Natural killer cell treated with Interleukin-12 subunit alpha and Interleukin-12 subunit beta and Interleukin-15 and Interleukin-18, amount 100 ng/mL, for 72 hours (primary cell): ENCODE measurements around the gene CCDC57. TPM values are rescaled to one million over a fixed set of nuclear protein-coding genes. Genes with fewer than 3 reads are reported as not detected.

Experiments used
- ATAC-seq, 2 donors: fragments of 150-1000 bp; cut with Tn5 transposase in 1 of 2; sonication (Bioruptor Pico), chemical (Tn5 transposase) in 1 of 2; 2 replicates each; pipeline ENCODE4 v1.10.0; 2021
- DNase-seq: peaks from one replicate; pipeline ENCODE4 v3.0.0; 2022; ENCODE audit warnings: low spot score
- H3K27ac Mint-ChIP-seq, 2 donors: 1 replicate in 1 of 2; 2 replicates in 1 of 2; pipeline ENCODE4 v1.8.0; 2022; ENCODE audit warnings: mixed read lengths in 2 of 2, mild to moderate bottlenecking in 1 of 2, moderate library complexity in 1 of 2
- H3K27me3 Mint-ChIP-seq, 2 donors: 1 replicate in 1 of 2; 2 replicates in 1 of 2; pipeline ENCODE4 v1.8.0; 2022; ENCODE audit warnings: mixed read lengths in 2 of 2
- H3K36me3 Mint-ChIP-seq: one replicate; pipeline ENCODE4 v1.8.0; 2022; ENCODE audit warnings: mixed read lengths
- H3K4me1 Mint-ChIP-seq, 2 donors: 1 replicate in 1 of 2; 2 replicates in 1 of 2; pipeline ENCODE4 v1.8.0; 2022; ENCODE audit warnings: low read depth in 2 of 2, mixed read lengths in 2 of 2, mild to moderate bottlenecking in 1 of 2
- H3K4me3 Mint-ChIP-seq: one replicate; pipeline ENCODE4 v1.8.0; 2022; ENCODE audit warnings: mixed read lengths
- H3K9me3 Mint-ChIP-seq: 2 replicates; pipeline ENCODE4 v1.8.0; 2022; ENCODE audit warnings: mixed read lengths
- total RNA-seq, 2 donors: library from RNA; stranded (reverse); gene quantifications; one replicate each; pipeline ENCODE4 v1.2.3, GENCODE V29; 2022

CCDC57 gene
- total RNA-seq, 2 donors from 2014 or later = 34.0 to 82.2 TPM

DNA sequence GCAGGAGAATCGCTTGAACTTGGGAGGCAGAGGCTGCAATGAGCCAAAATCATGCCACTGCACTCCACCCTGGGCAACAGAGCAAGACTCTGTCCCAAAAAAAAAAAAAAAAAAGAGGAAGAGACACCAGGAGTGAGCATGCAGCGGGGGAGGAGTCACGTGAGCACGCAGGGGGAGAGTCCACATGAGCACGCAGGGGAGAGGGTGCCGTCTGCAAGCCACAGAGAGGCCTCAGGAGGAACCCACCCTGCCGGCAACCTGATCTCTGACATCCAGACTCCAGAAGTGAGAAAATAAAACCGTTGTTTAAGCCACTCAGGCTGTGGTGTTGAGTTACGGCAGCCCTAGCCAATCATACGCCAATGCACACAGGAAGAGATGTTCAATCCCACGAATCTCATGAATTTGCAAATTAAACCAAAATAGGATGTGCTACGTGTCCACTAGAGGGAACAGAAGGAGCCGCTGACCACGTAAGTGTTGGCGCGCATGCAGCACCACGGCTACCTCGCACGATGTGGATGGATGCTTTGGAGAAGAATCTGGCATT is 42.2 kb downstream of the CCDC57 start:
- no peak for ATAC-seq
- Mint-ChIP-seq H3K4me1 (no peaks in the 10 kb centered on the region), H3K27ac (no peak overlapping the region), H3K9me3 (no peaks in the 10 kb centered on the region), H3K27me3 (no peaks in the 10 kb centered on the region), H3K4me3 (no peak overlapping the region), H3K36me3 (no peaks in the 10 kb centered on the region)
- no peak for DNase-seq

DNA sequence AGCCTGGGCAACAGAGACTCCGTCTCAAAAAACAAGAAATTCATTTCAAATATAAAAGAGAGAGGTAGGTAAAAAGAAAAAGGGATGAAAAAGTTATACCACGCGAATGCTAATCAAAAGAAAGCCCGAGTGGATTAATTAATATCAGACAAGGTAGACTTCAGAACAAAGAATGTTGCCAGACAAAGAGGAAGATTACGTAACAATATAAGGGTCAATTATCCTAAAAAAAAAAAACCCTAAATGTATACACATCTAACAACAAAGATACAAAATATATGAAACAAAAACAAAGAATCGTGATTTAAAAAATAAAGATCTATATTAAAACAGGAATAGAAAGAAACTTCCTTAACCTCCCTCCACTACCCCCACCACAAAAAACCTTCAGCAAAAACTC is 44.1 kb downstream of the CCDC57 start:
- H3K36me3 Mint-ChIP-seq = no peaks in the 10 kb centered on the region
- no peaks in the 10 kb centered on the region for H3K27me3 Mint-ChIP-seq
- ATAC-seq (no peak), DNase-seq (no peak)
- H3K27ac Mint-ChIP-seq = peak overlapping the region in 1 of 2 donors; percentile 59
- no peak overlapping the region for H3K4me3 Mint-ChIP-seq
- H3K4me1 Mint-ChIP-seq = no peaks in the 10 kb centered on the region
- H3K9me3 Mint-ChIP-seq = no peaks in the 10 kb centered on the region

DNA sequence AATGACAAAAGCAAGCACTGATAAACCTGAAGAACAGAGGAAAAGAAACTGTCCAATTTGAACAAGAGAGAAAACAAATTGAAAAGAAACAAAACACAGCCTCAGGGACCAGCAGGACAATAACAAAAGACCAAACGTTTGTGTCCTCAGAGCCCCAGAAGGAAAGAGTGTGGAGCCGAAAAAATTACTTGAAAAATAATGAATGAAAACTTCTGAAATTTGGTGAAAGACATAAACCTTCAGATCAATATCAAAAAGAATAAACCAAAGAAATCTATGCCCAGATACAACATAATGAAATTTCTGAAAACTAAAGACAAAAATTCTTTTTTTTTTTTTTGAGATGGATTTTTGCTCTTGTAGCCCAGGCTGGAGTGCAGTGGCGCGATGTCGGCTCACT is 45.6 kb downstream of the CCDC57 start:
- Mint-ChIP-seq H3K27ac (peak overlapping the region in 1 of 2 donors; percentile 21), H3K36me3 (no peaks in the 10 kb centered on the region), H3K27me3 (no peaks in the 10 kb centered on the region), H3K4me1 (no peaks in the 10 kb centered on the region), H3K9me3 (no peaks in the 10 kb centered on the region), H3K4me3 (no peak overlapping the region)
- no peak for DNase-seq
- ATAC-seq = no peak

DNA sequence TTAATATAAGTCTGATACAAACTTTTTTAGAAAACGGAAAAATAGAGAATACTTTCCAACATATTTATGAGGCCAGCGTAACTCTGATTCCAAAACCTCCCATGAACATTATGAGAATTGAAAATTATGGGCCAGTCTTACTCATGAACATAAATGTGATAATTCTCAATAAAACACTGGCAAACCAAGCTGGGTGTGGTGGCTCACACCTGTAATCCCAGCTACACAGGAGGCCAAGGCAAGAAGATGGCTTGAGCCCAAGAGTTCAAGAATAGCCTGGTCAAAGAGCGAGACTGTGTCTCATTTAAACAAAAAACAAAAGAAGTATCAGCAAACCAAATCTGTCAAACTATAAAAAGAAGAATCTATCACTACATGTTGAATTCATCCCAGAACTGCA is 47.8 kb downstream of the CCDC57 start:
- Mint-ChIP-seq H3K27ac (no peak overlapping the region), H3K9me3 (no peaks in the 10 kb centered on the region), H3K27me3 (no peaks in the 10 kb centered on the region), H3K4me3 (no peak overlapping the region), H3K4me1 (no peaks in the 10 kb centered on the region), H3K36me3 (no peaks in the 10 kb centered on the region)
- DNase-seq (no peak), ATAC-seq (no peak)

DNA sequence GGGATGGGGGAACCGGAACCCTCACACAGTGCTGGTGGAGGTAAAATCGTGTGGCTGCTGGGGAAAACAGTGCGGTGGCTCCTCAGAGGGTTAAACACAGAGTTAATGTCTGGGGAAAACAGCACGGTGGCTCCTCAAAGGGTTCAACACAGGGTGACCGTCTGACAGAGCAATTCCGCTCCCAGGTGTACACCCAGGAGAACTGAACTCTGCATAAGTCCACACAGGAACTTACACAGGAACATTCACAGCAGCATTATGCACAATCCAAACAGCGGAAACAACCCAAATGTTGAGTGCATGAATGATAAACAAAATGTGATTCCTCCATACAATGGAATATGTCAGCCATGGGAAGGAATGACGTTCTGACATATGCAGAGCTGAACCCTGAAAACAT is 51.4 kb downstream of the CCDC57 start:
- ATAC-seq (no peak), DNase-seq (no peak)
- no peak overlapping the region for H3K27ac Mint-ChIP-seq
- H3K36me3 Mint-ChIP-seq = no peaks in the 10 kb centered on the region
- no peaks in the 10 kb centered on the region for H3K9me3 Mint-ChIP-seq
- H3K4me1 Mint-ChIP-seq = no peaks in the 10 kb centered on the region
- no peak overlapping the region for H3K4me3 Mint-ChIP-seq
- H3K27me3 Mint-ChIP-seq = no peaks in the 10 kb centered on the region

DNA sequence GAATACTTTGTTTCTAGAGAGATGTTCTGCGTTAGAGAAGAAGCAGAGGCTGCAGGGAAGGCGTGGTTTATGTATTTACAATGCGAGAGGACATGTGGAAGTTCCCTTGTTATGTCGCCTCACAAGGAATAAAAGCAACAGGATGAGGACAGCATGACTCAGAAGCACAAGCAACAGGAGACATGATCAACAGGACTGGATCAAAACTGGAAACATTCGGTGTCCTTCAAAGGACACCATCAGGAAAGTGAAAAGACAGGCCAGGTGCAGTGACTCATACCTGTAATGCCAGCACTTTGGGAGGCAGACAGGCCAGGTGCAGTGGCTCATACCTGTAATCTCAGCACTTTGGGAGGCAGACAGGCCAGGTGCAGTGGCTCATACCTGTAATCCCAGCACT is 52.6 kb downstream of the CCDC57 start:
- H3K27ac Mint-ChIP-seq = no peak overlapping the region
- H3K36me3 Mint-ChIP-seq = no peaks in the 10 kb centered on the region
- no peaks in the 10 kb centered on the region for H3K9me3 Mint-ChIP-seq
- DNase-seq (no peak), ATAC-seq (no peak)
- H3K4me1 Mint-ChIP-seq = no peaks in the 10 kb centered on the region
- H3K4me3 Mint-ChIP-seq = no peak overlapping the region
- H3K27me3 Mint-ChIP-seq = no peaks in the 10 kb centered on the region

DNA sequence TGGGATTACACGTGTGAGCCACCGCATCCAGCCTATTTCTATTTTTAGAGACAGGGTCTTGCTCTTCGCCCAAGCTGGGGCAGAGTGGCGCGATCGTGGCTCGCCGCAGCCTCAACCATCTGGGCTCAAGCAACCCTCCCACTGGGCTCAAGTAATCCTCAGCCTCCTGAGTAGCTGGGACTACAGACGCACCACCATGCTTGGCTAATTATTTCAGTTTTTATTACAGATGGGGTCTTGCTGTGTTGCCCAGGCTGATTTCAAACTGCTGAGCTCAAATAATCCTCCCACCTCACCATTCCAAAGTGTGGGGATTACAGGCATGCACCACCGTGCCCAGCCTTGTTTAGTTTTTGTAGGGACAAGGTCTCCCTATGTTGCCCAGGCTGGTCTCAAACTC is 53.8 kb downstream of the CCDC57 start:
- Mint-ChIP-seq H3K4me3 (no peak overlapping the region), H3K36me3 (no peaks in the 10 kb centered on the region), H3K9me3 (no peaks in the 10 kb centered on the region), H3K27me3 (no peaks in the 10 kb centered on the region), H3K4me1 (peaks cover 0 to 2% of the 10 kb centered on the region in 2 donors), H3K27ac (no peak overlapping the region)
- ATAC-seq = no peak
- DNase-seq = no peak

DNA sequence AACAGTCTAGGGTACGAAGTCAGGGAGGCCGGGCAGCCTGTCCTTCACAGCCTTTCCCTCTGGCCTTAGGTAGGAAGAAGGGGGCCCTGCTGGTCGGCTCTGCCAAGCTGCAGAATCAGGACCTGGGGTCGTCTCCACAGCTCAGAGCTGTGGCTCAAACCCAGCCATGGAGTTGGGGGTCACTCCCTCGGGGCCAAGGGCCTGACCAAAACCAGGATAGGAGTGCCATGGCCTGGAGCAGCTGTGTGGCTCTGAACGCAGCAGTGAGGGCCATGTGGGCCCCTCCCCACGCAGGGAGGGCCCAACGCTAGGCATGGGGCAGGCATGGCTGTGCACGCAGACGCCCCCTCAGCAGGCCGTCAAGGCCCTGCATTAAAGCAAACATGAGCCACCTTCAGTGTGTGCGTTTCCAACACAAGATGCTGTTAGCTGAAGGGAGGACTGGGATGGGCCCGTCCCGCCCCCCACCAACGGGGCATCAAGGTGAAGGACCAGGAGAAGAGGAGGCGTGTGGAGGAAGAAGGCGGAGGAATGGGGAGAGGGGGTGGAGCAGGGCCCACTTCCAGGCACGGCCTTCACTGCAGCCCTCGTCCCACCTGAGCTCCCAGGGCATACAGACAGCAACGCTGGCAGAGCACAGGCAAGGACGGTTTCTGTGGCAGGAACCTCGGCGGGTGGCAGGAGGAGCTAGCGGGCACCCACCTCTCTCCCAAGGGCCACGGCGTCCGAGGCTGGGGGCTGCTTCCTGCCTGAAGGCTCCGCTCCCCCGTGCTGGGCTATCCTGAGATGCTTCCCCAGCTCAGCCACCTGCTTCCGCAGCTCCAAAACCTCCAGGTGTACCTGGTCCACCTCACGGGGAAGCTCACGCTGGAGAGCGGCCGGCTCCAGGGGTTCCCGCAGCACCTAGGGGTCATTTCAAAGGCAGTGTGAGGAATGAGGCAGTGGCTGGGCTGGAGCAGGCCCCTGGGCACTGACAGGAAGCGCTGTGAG is 55.3 kb downstream of the CCDC57 start:
- no peaks in the 10 kb centered on the region for H3K27me3 Mint-ChIP-seq
- no peaks in the 10 kb centered on the region for H3K9me3 Mint-ChIP-seq
- ATAC-seq (no peak), DNase-seq (no peak)
- peaks cover 0 to 2% of the 10 kb centered on the region in 2 donors for H3K4me1 Mint-ChIP-seq
- H3K4me3 Mint-ChIP-seq = no peak overlapping the region
- no peaks in the 10 kb centered on the region for H3K36me3 Mint-ChIP-seq
- H3K27ac Mint-ChIP-seq = no peak overlapping the region

DNA sequence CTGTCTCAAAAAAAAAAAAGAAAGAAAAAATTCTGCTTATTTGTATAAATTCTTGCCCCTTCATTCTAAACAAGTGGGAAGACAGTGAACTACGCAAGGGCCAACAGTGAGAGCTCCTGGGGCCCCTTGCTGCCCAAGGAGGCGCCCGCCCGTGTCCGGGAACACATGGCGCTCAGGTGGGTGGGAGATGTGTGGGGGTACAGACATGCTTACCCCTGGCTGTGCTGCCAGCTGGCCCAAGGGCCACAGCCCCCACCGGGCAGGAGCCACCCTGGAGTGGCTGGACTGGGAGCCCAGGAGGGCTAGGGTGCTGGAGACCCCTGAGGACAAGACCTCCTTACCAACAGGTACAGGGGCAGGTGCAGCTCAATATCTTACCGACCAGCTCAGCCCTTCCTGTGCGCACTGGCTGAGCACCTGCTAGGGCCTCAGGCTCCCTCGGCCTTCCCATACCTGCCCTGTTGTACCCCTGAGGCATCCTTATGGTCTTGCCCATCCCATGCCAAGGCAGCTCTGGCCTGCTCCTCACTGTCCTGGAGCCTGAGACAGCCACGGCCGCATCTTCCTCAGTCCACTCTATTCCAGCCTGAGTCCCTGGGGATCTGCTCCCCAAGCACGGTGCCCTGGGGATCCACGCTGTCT is 56.2 kb downstream of the CCDC57 start:
- Mint-ChIP-seq H3K36me3 (no peaks in the 10 kb centered on the region), H3K9me3 (no peaks in the 10 kb centered on the region), H3K27me3 (no peaks in the 10 kb centered on the region), H3K27ac (no peak overlapping the region), H3K4me1 (peaks cover 0 to 2% of the 10 kb centered on the region in 2 donors), H3K4me3 (no peak overlapping the region)
- ATAC-seq (no peak), DNase-seq (no peak)

DNA sequence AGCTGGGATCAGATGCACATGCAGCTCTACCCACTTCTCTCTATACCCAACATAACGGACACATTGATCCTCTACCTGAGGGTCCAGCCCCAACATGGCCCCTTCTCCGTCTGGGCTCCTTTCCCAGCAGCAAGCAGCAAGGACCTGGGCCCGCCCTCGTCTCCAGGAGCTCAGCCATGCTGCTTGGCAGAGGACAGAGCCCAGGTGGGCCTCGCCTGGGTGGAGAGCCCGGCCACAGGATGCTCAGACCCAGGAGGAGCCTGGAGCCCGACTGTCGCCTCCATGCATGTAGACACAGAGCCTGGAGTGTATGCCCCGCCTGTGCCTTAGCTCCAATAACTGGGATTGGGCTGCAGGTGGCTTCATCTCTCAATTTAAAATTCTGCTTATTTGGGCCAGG is 57.0 kb downstream of the CCDC57 start:
- Mint-ChIP-seq H3K27me3 (no peaks in the 10 kb centered on the region), H3K27ac (no peak overlapping the region), H3K4me1 (peaks cover 0 to 2% of the 10 kb centered on the region in 2 donors), H3K36me3 (no peaks in the 10 kb centered on the region), H3K4me3 (no peak overlapping the region), H3K9me3 (no peaks in the 10 kb centered on the region)
- DNase-seq (no peak), ATAC-seq (no peak)

DNA sequence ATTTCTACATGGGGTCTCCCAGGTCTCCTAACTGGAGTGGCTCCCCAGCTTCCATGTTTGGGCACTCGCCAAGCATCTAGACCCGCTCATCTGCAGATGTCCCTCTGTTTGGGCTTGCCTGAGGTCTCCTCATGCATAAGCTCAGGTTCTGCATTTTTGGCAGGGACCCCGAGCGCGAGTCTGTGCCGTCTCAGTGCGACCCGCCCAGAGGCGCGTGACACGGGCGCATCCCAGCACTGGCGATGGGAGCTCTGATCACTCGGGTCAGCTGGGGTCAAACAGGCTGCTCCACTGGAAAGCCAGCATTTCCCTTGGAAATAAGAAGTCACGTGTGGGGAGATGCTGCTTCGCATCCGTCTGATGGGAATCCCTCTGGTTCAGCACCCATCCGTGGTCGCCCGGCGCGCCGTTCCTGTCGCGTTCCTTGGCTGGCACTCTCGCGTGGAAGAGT is 57.7 kb downstream of the CCDC57 start:
- no peaks in the 10 kb centered on the region for H3K27me3 Mint-ChIP-seq
- no peak overlapping the region for H3K4me3 Mint-ChIP-seq
- ATAC-seq (no peak), DNase-seq (no peak)
- no peaks in the 10 kb centered on the region for H3K36me3 Mint-ChIP-seq
- no peak overlapping the region for H3K27ac Mint-ChIP-seq
- H3K9me3 Mint-ChIP-seq = no peaks in the 10 kb centered on the region
- peaks cover 0 to 2% of the 10 kb centered on the region in 2 donors for H3K4me1 Mint-ChIP-seq

DNA sequence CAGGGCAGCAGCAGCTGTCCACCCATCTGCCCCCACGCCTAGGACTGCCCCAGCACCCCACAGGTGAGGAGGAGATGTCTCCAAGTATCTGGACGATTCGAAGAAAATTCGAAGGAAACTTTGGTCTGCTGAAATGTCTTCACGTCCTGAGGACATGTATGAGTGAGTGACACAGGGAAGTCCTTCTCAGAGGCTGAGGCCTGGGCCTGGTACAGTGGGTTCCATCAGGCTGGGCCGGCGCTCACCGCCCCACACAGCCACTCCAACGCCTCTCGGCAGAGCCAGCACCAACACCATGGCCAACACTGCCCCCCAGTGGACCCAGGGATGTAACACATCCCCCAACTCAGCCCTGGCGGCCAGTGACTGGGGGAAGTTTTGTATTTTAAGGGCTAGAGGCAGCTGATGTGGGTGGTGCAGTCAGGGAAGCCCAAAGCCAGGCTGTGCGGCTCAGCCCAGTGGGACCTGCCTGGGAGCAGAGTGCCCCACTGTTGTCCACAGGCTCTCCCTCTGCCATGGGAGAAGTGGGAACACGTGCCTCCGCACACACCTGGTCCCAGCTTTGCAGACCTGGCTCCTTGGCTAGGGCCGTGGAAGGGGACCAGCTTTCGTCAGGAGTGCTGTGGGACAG is 58.8 kb downstream of the CCDC57 start:
- no peak for DNase-seq
- Mint-ChIP-seq H3K9me3 (no peaks in the 10 kb centered on the region), H3K4me3 (no peak overlapping the region), H3K27me3 (no peaks in the 10 kb centered on the region), H3K36me3 (no peaks in the 10 kb centered on the region), H3K4me1 (peaks cover 0 to 2% of the 10 kb centered on the region in 2 donors), H3K27ac (no peak overlapping the region)
- peak; percentile 87 to 90 for ATAC-seq

DNA sequence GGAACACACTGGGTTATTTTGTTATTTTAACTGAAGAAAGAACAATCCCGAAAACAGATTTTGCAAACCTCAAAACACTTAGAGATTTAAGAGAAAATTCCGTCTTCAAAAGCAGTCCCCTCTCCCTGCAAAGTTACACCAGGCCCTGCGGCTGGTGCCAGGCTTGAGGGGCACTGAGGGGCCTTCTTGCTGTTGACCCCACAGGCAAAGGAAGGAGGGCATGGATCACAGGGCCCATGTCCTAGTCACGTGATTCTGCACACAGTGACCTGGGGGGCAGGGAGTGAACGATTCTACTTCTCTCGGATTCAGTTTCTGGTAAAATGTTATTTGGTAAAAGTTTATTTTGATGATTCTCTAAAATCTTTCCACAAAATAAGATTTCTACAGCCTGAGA is 59.3 kb downstream of the CCDC57 start:
- Mint-ChIP-seq H3K9me3 (no peaks in the 10 kb centered on the region), H3K4me1 (peaks cover 0 to 2% of the 10 kb centered on the region in 2 donors), H3K4me3 (no peak overlapping the region), H3K36me3 (no peaks in the 10 kb centered on the region), H3K27me3 (no peaks in the 10 kb centered on the region), H3K27ac (no peak overlapping the region)
- DNase-seq (no peak), ATAC-seq (no peak)
